ENCODE measurements around the gene DDX39B. TPM values are rescaled to one million over a fixed set of nuclear protein-coding genes. Genes with fewer than 3 reads are reported as not detected.

DDX39B gene
- total and polyA plus RNA-seq, 4 donors = 242 to 496 (median 416) TPM

GRCh38 chr6:31575952-31576685 is 34.3 kb upstream of the DDX39B start:
- H3K27ac ChIP-seq (ENCODE audit: low read depth, low read length) = no peak overlapping the region
- DNase-seq (ENCODE audit: low read depth in 4 of 6, low spot score in 6 of 6) = no peak
- 74% methylated on average over 5 of the region's 8 CpGs for WGBS (ENCODE audit: insufficient coverage)

GRCh38 chr6:31575335-31575901 is 33.6 kb upstream of the DDX39B start, which contains the start of gene TNF:
Gene TNF, plus strand, starts transcription at chr6:31575565. Its CDS starts 177 bp downstream, at chr6:31575742.
- DNase-seq (ENCODE audit: low read depth in 4 of 6, low spot score in 6 of 6) = no peak
- Histone ChIP-seq H3K4me3 (ENCODE audit: low read depth, low read length) (no peak within 1 kb of the TSS), H3K36me3 (ENCODE audit: control insufficient read depth, insufficient read depth, low read length) (no peaks in the 10 kb centered on the region), H3K9me3 (ENCODE audit: control insufficient read depth, insufficient read depth, low read length) (no peaks in the 10 kb centered on the region), H3K27me3 (ENCODE audit: control insufficient read depth, insufficient read depth, low read length) (no peaks in the 10 kb centered on the region), H3K27ac (ENCODE audit: low read depth, low read length) (no peak within 1 kb of the TSS), H3K4me1 (ENCODE audit: control insufficient read depth, insufficient read depth, low read length) (peaks cover 4% of the 10 kb centered on the region)
- WGBS (ENCODE audit: insufficient coverage) = 66% methylated on average over 15 of the region's 19 CpGs

More at GRCh38 chr6:31575952-31576685, 34.3 kb upstream of the DDX39B start:
- Histone ChIP-seq H3K27me3 (ENCODE audit: control insufficient read depth, insufficient read depth, low read length) (peaks cover 2% of the 10 kb centered on the region), H3K36me3 (ENCODE audit: control insufficient read depth, insufficient read depth, low read length) (no peaks in the 10 kb centered on the region), H3K4me3 (ENCODE audit: low read depth, low read length) (no peak overlapping the region), H3K9me3 (ENCODE audit: control insufficient read depth, insufficient read depth, low read length) (no peaks in the 10 kb centered on the region), H3K4me1 (ENCODE audit: control insufficient read depth, insufficient read depth, low read length) (peaks cover 9% of the 10 kb centered on the region)

GRCh38 chr6:31574106-31575061 is 32.6 kb upstream of the DDX39B start:
- H3K4me3 ChIP-seq (ENCODE audit: low read depth, low read length) = no peak overlapping the region
- H3K27ac ChIP-seq (ENCODE audit: low read depth, low read length) = no peak overlapping the region
- WGBS (ENCODE audit: insufficient coverage) = 77% methylated on average over 14 of the region's 14 CpGs
- H3K4me1 ChIP-seq (ENCODE audit: control insufficient read depth, insufficient read depth, low read length) = no peaks in the 10 kb centered on the region
- H3K27me3 ChIP-seq (ENCODE audit: control insufficient read depth, insufficient read depth, low read length) = no peaks in the 10 kb centered on the region
- no peaks in the 10 kb centered on the region for H3K9me3 ChIP-seq (ENCODE audit: control insufficient read depth, insufficient read depth, low read length)
- no peaks in the 10 kb centered on the region for H3K36me3 ChIP-seq (ENCODE audit: control insufficient read depth, insufficient read depth, low read length)
- no peak for DNase-seq (ENCODE audit: low read depth in 4 of 6, low spot score in 6 of 6)

- H3K27me3 ChIP-seq (ENCODE audit: control insufficient read depth, insufficient read depth, low read length) = no peaks in the 10 kb centered on the region
- DNase-seq (ENCODE audit: low read depth in 4 of 6, low spot score in 6 of 6) = no peak
- no peak overlapping the region for H3K4me3 ChIP-seq (ENCODE audit: low read depth, low read length)
- 86% methylated on average over 9 of the region's 9 CpGs for WGBS (ENCODE audit: insufficient coverage)
- H3K27ac ChIP-seq (ENCODE audit: low read depth, low read length) = no peak overlapping the region
- no peaks in the 10 kb centered on the region for H3K4me1 ChIP-seq (ENCODE audit: control insufficient read depth, insufficient read depth, low read length)
- H3K36me3 ChIP-seq (ENCODE audit: control insufficient read depth, insufficient read depth, low read length) = no peaks in the 10 kb centered on the region
- H3K9me3 ChIP-seq (ENCODE audit: control insufficient read depth, insufficient read depth, low read length) = no peaks in the 10 kb centered on the region
These were observed 31.7 kb upstream of the DDX39B start for GRCh38 chr6:31573239-31574105.

- Histone ChIP-seq H3K27me3 (ENCODE audit: control insufficient read depth, insufficient read depth, low read length) (no peaks in the 10 kb centered on the region), H3K4me3 (ENCODE audit: low read depth, low read length) (no peak within 1 kb of the TSS), H3K36me3 (ENCODE audit: control insufficient read depth, insufficient read depth, low read length) (no peaks in the 10 kb centered on the region), H3K27ac (ENCODE audit: low read depth, low read length) (no peak within 1 kb of the TSS), H3K4me1 (ENCODE audit: control insufficient read depth, insufficient read depth, low read length) (no peaks in the 10 kb centered on the region), H3K9me3 (ENCODE audit: control insufficient read depth, insufficient read depth, low read length) (no peaks in the 10 kb centered on the region)
- no peak for DNase-seq (ENCODE audit: low read depth in 4 of 6, low spot score in 6 of 6)
- 80% methylated on average over 26 of the region's 27 CpGs for WGBS (ENCODE audit: insufficient coverage)
These were observed 30.5 kb upstream of the DDX39B start, which contains the start of gene LTA for GRCh38 chr6:31572041-31572911. Gene LTA, plus strand, starts transcription at chr6:31572289. Its CDS starts 454 bp downstream, at chr6:31572743.

- Histone ChIP-seq H3K36me3 (ENCODE audit: control insufficient read depth, insufficient read depth, low read length) (no peaks in the 10 kb centered on the region), H3K4me1 (ENCODE audit: control insufficient read depth, insufficient read depth, low read length) (no peaks in the 10 kb centered on the region), H3K4me3 (ENCODE audit: low read depth, low read length) (no peak overlapping the region), H3K9me3 (ENCODE audit: control insufficient read depth, insufficient read depth, low read length) (no peaks in the 10 kb centered on the region), H3K27me3 (ENCODE audit: control insufficient read depth, insufficient read depth, low read length) (no peaks in the 10 kb centered on the region), H3K27ac (ENCODE audit: low read depth, low read length) (no peak overlapping the region)
- whole genome bisulfite sequencing (ENCODE audit: insufficient coverage) = no CpG with 5 or more reads among the region's 1 CpG
- no peak for DNase-seq (ENCODE audit: low read depth in 4 of 6, low spot score in 6 of 6)
These were observed 28.2 kb upstream of the DDX39B start for GRCh38 chr6:31569861-31570536.

GRCh38 chr6:31568537-31568961 is 26.7 kb upstream of the DDX39B start:
- H3K27ac ChIP-seq (ENCODE audit: low read depth, low read length) = no peak overlapping the region
- H3K36me3 ChIP-seq (ENCODE audit: control insufficient read depth, insufficient read depth, low read length) = no peaks in the 10 kb centered on the region
- 94% methylated on average over 3 of the region's 3 CpGs for WGBS (ENCODE audit: insufficient coverage)
- H3K4me1 ChIP-seq (ENCODE audit: control insufficient read depth, insufficient read depth, low read length) = no peaks in the 10 kb centered on the region
- H3K9me3 ChIP-seq (ENCODE audit: control insufficient read depth, insufficient read depth, low read length) = no peaks in the 10 kb centered on the region
- H3K4me3 ChIP-seq (ENCODE audit: low read depth, low read length) = no peak overlapping the region
- H3K27me3 ChIP-seq (ENCODE audit: control insufficient read depth, insufficient read depth, low read length) = no peaks in the 10 kb centered on the region
- DNase-seq (ENCODE audit: low read depth in 4 of 6, low spot score in 6 of 6) = no peak
